Hypothalamus (tissue), 51 donors: ENCODE measurements around the gene CNNM2.
A peak's percentile ranks its signal among the peaks of the same experiment; 100 is the strongest.

Source experiments
- DNase-seq, 51 donors: peaks; one replicate each; lab custom pipeline; 2025; lab: John Stamatoyannopoulos, UW

The CNNM2 gene

DNA sequence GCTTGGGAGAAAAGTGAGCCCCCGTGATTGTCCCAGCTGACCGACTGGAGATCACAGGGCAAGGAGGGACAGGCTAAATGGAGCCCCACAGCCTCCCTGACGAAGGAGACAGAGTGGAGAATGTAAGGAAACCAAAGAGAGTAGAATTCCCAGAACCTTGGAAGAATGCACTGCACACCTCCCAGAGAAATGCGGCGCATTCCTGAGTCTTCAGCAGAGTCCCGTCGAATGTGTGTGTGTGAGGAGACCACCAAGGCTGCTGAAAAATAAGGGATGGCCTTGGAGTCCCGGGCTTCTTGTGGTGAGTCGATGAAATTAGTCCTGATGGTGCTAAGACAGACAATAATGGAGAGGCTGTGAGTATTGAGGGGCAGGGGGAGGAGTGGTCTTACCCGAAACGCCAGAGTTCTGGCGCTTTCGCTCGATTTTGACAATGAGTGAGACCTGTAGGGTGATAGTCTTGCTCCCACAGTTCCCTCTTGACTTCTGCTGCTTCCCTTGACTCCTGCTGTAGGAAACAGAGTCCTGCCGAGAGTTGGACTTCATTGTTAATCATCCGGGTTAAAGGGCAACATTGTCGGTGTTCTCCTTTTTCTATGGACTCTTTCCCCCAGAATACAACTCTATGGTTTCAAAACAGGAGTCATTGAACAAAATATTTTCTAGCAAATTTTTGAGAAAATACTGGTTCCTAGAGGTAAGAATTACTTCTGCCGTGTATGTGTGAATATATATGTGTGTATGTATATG, 103.2 kb downstream of the CNNM2 start:
- no peak for DNase-seq

DNA sequence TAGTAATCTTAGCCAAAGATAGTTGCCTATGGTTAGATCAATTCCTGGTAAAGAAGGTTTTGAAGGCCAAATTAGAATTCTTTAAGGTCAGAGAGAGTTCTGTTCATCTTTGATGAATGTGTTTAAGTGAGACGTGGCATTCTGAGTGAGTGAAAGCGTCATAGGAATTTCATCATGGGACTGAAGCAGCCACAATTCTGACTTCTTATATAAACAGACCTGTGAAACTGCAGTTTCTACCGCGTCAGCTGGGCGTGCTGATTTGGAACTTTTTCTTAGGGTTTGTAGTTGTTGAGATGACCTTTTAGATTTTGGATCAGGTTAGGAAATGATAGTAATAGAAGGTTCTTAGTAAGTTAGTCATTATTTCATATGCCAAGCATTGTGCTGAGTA, 103.8 kb downstream of the CNNM2 start:
- DNase-seq: no peak

DNA sequence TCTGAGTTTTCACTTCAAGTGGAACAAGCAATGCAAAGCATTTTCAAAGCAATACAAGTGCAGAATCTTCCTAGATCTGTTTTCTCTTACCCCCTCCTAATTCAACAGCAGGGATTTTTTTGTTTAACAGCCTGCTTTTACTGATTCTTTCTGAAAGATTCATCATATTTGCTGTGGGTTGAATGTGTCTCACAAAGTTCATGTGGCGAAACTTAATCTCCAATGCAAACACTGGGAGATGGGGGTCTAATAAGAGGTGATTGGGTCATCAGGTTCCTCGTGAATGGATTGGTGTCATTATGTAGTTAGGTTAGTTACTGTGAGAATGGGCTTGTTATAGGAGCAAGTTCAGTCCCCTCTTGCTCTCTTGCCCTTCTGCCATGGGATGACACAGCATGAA, 107.6 kb downstream of the CNNM2 start:
- DNase-seq: no peak

DNA sequence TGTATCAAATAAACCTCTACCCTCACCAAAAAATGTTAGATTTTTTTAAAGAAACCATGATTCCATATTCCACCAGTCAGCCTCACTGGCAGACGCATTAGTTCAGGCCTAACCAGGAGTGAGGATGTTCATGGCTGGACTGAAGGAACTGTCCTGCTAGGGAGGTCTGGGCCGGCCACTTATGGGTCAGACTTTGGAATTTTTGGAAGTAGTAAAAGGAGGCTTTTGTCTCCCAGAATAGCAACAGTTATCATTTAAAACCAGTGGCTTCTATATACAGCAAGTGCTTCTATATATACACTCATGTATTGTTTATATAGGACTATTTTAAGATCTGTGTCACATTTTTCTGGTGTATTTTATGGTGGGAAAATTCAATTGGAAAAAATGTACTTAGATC, 120.5 kb downstream of the CNNM2 start:
- DNase-seq: no peak

DNA sequence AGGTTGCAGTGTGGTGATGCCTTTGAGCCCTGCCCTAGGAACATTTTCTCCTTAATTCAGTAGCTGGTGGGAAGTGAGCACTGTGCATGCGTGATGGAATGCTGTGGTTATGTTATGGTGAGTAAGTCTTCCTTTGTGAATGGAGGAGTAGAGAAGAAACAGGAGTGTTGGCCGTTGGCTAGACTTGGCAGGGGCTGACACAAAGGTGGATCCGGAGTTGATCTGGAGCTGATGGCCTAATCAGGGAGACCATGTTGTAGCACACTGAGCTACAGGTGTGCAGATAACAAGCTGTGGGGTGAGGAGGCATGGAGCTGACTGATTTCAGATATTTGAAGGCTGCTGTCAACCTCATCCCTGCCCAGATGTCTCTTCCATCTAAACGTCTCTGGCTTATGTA, 122.3 kb downstream of the CNNM2 start:
- DNase-seq: no peak

DNA sequence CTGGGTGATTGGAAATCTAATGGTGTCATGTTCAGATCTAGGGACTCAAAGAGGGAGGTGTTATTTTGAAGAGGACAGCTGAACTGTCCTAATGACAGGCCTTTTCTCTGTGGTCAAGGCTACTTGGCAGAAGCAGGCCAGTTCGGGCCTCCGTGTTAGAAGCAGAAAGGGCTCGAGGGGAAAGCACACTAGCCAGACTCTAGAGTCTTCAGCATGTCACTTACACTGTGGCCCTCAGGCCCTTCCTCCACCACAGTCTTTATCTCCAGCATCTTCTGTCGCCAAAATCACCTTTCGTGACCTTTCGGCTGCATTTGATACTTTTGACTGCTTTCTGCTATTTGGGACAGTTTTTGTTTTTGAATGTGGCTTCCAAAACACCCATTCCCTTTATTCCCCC, 123.3 kb downstream of the CNNM2 start:
- no peak for DNase-seq

DNA sequence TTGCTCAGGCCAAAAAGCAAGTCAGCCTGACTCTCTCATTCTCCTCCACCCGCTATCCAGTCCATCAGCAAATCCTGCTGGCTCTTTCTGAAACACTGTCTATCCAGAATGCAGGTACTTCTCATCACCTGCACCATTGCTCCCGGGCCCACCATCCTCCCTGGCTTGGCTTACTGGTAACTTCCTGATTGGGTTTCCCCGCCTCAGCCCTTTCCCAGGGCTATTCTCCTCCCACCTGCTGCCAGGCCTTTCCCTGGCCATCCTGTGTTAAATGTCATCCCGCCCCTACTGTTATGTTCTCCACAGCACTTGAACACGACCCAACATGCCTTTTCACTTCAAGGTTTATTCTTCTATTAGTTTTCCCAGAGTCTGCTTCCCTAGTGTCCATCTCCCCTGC, 124.0 kb downstream of the CNNM2 start:
- DNase-seq: no peak

DNA sequence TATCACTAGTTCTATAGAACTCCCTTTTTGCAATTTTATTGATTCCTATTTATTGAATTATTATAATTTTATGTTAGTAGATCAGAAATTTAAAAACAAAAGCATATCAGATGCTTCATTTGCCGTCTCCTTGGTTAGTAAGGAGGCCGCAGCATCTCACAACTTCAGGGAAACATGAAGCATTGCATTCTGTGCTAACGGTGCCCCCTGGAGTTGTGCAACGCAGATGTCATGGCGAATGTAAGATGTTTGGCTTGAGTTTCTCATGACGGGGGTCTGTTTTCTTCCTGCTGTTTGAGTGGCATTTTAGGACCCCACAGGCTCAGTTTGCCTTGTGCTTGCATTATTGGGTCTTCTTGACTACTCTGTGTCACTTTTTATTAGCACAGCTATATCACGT, 124.8 kb downstream of the CNNM2 start:
- no peak for DNase-seq

DNA sequence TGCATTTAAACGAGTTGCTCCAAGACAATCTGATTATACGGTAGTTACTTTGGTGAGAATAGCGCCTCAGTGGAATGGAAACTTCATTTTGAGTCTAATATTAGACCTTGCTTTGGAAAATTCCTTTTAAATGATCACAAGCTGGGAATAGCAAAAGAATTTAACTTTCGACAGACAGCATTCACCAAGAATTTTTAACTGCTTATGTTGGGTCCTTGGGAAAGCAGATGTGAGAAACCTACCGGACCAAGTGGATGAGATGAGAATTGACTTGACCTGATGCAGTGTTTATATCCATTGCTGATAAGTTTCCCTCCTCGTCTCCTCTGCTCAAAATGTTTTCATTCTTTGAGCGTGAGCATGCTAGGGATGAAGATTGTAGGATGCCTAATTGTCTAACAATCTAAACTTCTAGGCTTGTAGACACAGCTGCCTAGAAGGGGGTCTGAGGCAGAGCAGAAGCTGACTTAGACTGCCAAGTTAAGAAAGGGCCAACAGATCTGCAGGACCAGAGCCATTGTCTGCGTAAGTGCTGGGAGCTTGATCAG, 126.9 kb downstream of the CNNM2 start:
- no peak for DNase-seq

DNA sequence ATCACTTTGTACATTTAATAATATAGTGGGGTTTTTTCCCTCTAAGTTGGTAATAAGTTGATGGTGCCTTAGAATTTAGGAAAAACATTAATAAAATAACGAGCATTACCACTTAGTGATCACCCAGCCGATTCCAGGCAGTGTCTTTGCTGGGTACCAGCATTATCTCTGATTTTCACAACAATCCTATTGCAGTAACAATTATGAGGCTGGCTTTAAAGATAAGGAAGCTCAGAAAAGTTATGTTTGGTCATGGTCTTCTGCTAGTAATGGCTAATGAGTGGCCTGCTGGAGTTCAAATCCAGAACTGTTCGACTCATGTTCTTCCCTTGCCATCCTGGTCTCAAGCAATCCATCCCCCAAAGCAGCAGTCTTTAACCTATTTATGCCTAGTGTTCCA, 127.9 kb downstream of the CNNM2 start:
- DNase-seq: no peak

DNA sequence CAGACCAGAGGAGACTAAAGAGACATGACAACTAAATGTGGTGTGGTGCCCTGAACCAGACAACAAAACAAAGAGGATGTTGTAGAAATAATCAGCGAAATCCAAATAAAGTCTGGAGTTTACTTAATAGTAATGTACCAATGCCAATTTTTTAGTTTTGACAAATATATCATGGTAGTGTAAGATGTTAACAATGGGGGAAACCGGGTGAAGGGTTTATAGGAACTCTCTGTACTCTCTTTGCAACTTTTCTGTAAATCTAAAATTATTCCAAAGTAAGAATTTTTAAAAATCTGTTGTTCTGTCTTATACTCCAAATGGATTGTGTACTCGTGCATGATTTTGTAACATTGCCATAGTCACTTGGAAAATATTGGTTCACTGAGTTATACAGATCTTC, 129.3 kb downstream of the CNNM2 start:
- no peak for DNase-seq

DNA sequence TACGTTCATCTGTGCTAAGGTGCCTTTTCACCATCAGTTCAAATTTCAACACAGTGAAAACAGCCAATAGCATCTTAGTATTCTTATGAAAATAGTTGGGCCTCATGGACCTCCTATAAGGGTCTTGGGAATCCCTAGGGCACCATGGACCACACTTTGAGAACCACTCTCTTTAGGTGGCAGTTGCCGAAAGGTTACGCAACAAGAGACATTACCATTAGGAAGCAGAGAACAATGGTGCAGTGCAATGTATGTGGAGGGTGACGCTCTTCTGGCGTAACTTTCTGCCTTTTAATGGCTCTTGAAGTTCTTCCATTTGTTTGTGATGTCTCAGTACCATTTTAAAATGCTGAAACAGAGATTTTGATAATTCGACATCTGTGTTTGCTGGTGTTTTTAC, 131.1 kb downstream of the CNNM2 start:
- no peak for DNase-seq

DNA sequence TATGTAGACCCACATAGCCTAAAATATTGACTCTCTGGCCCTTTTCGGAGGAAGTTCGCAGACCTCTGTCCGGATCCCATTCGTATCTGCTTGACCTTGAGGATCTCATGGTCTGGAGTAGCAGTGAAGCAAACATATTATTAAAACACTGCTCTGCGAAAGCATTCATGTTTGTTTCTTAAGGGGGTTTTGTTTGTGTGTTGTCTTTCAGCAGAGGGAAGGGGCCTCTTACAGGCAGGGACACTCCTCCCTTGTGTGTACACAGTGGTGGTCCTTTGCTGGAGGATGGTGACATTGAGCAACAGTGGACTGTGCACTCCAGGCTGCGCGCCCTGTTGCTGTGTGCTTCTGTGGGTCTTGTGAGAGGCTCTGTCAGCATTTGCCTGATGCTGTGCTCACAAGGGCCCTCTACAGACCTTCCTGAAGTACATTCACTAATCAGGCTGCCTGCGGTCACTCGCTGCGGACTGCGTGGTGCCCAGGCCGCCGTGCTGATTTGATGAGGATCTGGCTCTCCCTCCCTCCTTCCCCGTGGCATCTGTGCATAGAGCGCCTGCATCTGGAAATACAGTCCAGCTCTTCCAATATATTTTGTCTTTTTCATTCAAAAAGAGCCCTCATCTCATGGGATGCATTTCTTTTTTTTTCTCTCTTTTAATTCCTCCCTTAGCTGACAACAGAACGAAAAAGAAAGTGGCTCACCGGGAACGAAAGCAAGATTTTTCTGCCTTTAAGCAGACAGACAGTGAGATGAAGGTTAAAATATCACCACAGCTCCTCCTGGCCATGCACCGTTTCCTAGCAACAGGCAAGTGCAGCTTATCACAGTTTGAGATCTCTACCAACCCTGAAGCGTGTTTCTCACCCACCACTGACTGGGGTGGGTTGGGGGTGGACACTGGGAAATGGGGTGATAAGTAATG, 135.8 kb downstream of the CNNM2 start:
- DNase-seq: peak in 41 of 51 donors; percentile 4 to 78 (median 45)

DNA sequence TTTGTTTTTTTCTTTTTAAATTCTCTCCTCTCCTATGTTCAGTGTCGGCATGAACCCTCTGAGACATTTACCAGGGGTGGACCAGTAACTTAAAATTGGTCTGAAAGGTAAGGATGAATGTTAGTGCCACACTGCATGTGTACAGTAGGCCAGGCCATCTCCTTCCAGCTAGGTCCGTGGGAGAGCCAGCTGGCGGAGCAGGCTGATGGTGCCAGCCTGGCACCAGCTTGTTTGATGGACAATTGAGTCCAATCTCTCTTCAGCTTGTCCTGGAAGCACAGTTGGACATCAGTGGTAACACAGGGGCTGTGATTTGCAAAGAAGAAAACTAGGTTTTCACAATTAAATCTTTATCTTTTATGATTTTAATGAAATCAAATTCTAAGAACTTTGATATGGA, 136.5 kb downstream of the CNNM2 start:
- peak in 15 of 51 donors; percentile 3 to 47 (median 18) for DNase-seq

DNA sequence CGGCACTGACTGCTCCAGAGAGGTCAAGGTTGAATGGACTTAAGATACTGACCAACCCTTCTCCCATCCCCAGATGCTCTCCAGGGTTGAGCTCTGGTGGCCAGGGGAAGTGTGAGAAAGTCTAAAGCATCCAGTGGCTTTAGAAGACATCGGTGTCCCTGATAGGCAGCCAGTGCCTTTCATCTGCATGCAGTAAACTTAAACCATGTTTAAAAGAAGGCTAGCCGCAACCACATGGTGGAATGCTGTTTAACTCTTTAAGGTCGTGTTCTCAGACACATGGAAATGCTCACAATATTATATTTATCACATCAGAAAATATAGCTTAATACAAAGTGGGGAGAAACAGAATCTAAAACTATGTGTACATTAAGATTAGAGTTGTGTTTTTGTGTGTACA, 137.0 kb downstream of the CNNM2 start:
- DNase-seq: no peak

DNA sequence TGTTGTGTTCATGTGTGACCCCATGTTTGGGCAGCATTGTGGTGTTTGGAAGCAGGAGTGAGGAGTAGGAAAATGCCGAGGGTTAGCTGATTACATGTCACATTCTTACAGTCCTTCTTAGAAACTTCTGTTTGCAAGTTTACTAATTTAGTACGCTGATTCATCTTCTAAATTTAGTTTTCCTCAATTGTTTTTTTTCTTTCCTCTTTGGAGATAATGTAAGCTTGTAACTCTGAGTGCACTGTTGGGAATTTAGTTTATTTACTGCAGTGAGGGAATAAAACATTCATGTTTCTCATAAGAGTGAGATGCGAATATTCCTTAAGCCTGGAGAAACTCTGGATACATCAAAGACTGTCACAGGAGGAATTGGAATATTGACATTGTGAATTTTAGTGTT, 139.9 kb downstream of the CNNM2 start:
- no peak for DNase-seq

DNA sequence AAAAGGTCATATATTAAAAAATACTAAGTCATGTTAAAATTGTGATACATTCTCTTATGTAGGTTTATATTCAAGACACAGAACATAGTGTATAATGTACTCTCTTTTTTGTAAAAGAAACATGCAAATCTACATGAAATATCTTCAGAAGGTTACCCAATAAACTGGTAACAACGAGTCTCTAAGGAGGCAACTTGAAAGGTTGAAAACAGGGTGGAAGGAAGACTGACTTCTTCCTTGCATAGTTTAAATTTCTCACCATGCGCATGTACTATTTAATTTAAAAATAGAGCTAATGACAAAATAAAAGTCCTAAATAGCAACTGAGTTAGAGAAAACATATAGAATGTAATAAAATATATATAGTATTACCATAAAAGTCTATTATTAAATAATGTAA, 142.5 kb downstream of the CNNM2 start:
- DNase-seq: no peak

DNA sequence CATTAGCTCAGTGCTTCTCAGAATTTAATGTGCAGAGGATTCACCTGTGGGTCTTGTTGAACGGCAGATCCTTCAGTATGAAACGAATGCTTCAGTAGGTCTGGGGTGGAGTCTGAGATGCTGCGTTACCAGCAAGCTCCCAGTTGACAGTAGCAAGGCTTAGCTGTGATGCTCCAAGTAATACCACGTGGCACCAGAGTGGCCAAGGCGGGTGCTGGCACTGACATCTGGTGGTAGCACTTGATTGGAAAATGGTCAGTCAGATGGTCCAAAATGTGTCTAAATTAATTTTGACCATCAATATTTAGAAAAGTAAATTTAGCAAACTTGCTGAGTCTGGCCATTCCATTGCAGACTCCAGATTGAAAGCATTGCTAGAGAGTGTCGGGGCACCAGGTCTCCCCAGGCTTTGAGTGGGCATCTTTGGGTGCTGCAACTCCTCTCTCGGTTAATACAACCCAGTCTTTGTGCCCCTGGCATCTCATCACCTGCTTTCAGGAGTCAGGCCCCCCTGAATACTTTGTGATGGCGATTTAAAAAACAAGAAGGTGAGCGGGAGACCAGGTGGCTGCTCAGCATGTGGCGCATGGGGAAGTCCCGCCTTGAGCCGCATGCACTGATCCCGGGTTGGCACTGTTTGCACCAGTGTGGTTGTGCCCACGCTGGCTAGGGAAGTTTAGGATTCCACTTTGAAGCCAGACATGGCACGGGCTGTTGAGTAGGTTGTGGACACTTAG, 144.9 kb downstream of the CNNM2 start:
- DNase-seq: peak in 30 of 51 donors; percentile 4 to 70 (median 32)

DNA sequence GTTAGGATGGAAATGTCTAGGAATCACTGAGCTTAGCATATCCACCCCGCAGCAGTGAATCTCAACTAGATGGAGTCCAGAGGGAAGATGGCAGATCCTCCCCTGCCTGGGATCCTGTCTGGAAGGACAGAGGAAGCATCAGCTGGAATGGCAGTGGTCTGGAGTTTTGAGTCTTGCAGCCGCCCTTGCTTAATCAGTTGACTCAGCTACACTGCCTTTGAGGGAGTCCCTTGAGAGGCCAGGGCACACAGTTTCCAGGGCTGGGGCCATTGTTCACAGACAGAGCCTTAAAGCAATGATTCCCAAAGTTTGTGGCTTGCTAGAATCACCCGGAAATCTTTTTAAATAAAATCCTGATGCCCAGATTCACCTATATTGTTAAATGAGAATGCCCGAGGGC, 146.9 kb downstream of the CNNM2 start:
- no peak for DNase-seq

DNA sequence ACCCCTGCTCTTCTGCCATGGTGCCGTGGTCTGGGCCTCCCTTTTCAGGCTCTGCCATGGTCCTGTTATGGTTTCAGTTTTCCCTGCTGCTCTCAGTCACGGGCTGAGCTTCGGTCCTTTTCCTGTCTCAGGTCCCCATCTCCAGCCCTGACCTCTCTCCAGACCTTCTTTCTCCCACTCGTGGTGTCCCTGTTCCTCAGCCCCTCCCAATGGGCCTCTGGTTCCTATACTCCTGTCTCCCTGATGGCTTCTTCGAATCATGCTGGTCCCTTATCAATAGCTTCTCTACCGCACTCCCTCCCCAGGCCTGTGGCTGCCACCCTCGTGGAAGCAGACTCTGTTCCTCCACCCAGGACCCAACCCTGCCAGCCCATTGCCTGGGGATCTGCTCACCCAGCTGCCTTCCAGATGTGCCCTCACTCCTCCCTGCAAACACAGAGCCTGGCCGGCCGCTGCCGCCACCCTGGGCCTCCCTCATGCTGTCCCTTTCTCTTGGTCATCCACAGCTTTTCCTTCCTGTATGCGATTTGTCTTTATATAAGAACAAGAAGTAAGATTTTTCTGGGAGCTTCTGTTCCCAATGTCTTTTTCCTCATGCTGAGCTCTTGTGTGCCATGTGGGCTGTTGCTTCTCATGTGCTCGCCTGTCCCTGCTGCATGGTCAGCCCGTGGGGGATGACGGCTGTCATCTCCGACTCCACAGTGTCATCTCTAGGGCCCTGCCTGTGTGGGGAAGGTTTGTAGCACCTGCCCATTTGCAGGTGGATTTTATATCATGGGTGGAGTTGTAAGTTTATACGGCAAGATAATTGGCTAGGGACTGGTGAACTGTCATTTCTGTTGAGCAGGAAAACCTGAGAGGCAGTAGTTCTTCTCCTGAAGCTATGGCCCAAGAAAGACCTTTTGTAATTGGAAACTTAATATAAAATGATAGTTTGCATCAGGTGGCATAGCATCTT, 148.3 kb downstream of the CNNM2 start:
- DNase-seq: no peak
